HAP-1 (cell line): ENCODE results near the gene OR6A2.

Experiments
- DNase-seq, 2 experiments: peaks; one replicate each; pipeline ENCODE4 v3.0.0-alpha.2; 2016 to 2020; ENCODE audit warnings: low spot score in 2 of 2
- H3K27me3 ChIP-seq: fragments of 250-450 bp; sonication (Bioruptor Pico); 2 replicates; pipeline ENCODE4 v1.5.1; 2020; ENCODE audit warnings: low read depth, mild to moderate bottlenecking, moderate library complexity
- H3K36me3 ChIP-seq: fragments of 250-450 bp; sonication (Bioruptor Pico); replicated peaks from 2 replicates; pipeline ENCODE4 v1.5.1; 2020; ENCODE audit warnings: mild to moderate bottlenecking
- H3K4me1 ChIP-seq: fragments of 250-450 bp; sonication (Bioruptor Pico); 2 replicates; pipeline ENCODE4 v1.5.1; 2020; ENCODE audit warnings: mild to moderate bottlenecking
- H3K4me3 ChIP-seq: fragments of 250-450 bp; sonication (Bioruptor Pico); 2 replicates; pipeline ENCODE4 v1.5.1; 2020; ENCODE audit warnings: mild to moderate bottlenecking, moderate library complexity
- H3K9me3 ChIP-seq: fragments of 250-450 bp; sonication (Bioruptor Pico); 2 replicates; pipeline ENCODE4 v1.5.1; 2020; ENCODE audit warnings: mild to moderate bottlenecking, moderate library complexity
- in situ Hi-C: fragments of 300-500 bp; cut with MboI; formaldehyde crosslinking; loops from 3 replicates; pipeline ENCODE4 v1.14.3; 2020; ENCODE audit warnings: low sequenced_read_pairs, inconsistent platforms, mixed read lengths

OR6A2 gene

DNA sequence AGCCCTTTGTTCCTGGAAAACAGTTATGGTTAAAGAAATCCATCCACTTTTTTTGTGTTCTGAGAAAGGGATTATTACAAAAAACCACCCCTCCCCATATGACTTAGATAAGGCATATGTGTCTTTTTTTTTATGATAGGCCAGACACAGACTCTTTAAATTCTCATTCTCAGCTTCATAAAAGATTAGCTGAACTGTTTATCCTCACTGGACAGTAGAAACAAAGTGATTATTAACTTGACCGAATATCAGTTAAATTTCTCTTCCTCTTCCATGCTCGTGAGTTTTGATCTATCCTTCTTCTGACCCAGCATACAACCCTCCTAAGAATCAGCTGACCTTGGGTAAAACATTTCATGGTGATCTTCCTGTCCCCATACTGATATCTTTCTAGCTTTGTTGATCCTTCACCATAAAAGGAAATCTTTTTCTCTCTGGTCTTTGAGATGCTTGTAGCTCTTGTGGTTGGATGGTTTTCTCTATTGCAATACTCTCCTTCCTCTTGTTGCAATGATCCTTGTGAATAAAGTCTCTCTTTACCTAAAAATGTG lies 53.9 kb downstream of the OR6A2 start:
- Histone ChIP-seq H3K4me1 (no peaks in the 10 kb centered on the region), H3K4me3 (no peak overlapping the region), H3K9me3 (no peaks in the 10 kb centered on the region), H3K27me3 (peaks cover 2% of the 10 kb centered on the region; the same call in 1 of the 2 replicates), H3K36me3 (no peaks in the 10 kb centered on the region)
- in situ Hi-C loops: no loop called here
- no peak for DNase-seq

- in situ Hi-C loops: no loop called here
- Histone ChIP-seq H3K27me3 (peaks cover 2% of the 10 kb centered on the region; the same call in 1 of the 2 replicates), H3K4me1 (no peaks in the 10 kb centered on the region), H3K4me3 (no peak overlapping the region), H3K9me3 (no peaks in the 10 kb centered on the region), H3K36me3 (no peaks in the 10 kb centered on the region)
- DNase-seq: no peak
Measured at GRCh38 chr11:6745018-6745417, 54.5 kb downstream of the OR6A2 start.

DNA sequence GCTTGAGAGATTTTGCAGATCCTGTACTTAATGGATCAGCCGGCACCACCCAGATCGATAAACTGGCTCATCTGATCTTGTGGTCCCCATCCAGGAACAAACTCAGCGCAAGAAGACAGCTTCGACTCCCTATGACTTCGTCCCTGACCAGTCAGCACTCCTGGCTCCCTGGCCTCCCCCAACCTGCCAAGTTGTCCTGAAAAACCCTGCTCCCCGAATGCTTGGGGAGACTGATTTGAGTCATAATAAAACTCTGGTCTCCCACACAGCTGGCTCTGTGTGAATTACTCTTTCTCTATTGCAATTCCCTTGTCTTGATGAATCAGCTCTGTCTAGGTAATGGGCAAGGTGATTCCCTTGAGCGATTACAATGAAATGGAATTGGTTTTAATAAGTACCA lies 57.2 kb downstream of the OR6A2 start:
- Histone ChIP-seq H3K27me3 (peaks cover 1% of the 10 kb centered on the region; the same call in 1 of the 2 replicates), H3K9me3 (no peaks in the 10 kb centered on the region), H3K36me3 (no peaks in the 10 kb centered on the region), H3K4me3 (no peak overlapping the region), H3K4me1 (no peaks in the 10 kb centered on the region)
- in situ Hi-C loops: no loop called here
- no peak for DNase-seq
